ENCODE data around the gene RHEB.

GRCh38 chr7:151537818-151538561 is 18.3 kb upstream of the RHEB start:
- TF ChIP-seq CTCF (IDR thresholded peaks at IDR 0.05; ENCODE audit: poor library complexity), result no peak
- TF ChIP-seq EZH2phosphoT487 (IDR thresholded peaks at IDR 0.05; ENCODE audit: low read depth, severe bottlenecking, unreplicated experiment), result no peak

Measured in hepatocyte (in vitro differentiated cells).